H1 (cell line): ENCODE data around the gene CFAP58. TPM values are rescaled to one million over a fixed set of nuclear protein-coding genes. Genes with fewer than 3 reads are reported as not detected.
A peak's percentile ranks its signal among the peaks of the same experiment; 100 is the strongest.

Experiments used
- CTCF ChIA-PET: fragments of 300-600 bp; sonication (Branson Sonifier 250); formaldehyde crosslinking; loops from one replicate; lab custom pipeline; 2021; ENCODE audit not compliant: partially characterized antibody; lab: Charles Lee
- POLR2A ChIA-PET: fragments of 300-600 bp; sonication (Branson Sonifier 250); formaldehyde crosslinking; loops from one replicate; lab custom pipeline; 2021; ENCODE audit warnings: inconsistent platforms; ENCODE audit not compliant: partially characterized antibody; lab: Charles Lee
- DNase-seq, 2 experiments: peaks; one replicate each; pipeline versions ENCODE4 v3.0.0 to v3.0.0-alpha.2; 2010 to 2022; ENCODE audit warnings: low spot score in 2 of 2, low read depth in 1 of 2, mixed read lengths in 1 of 2
- FAIRE-seq: peaks from 2 replicates; lab custom pipeline; 2011; peaks lifted over from hg19 to GRCh38; lab: Jason Lieb, UNC
- H2AFZ ChIP-seq: 2 replicates; pipeline ENCODE4 v1.8.1; 2012; ENCODE audit warnings: low read length, inconsistent platforms
- H2AK5ac ChIP-seq: 2 replicates; pipeline ENCODE4 v1.6.1; 2013; ENCODE audit warnings: low read depth, low read length
- H2BK120ac ChIP-seq: replicated peaks from 2 replicates; pipeline ENCODE3; 2013; ENCODE audit warnings: low read depth, low read length, inconsistent platforms
- H2BK12ac ChIP-seq: 2 replicates; pipeline ENCODE4 v1.6.1; 2013; ENCODE audit warnings: low read depth, low read length
- H2BK15ac ChIP-seq: 2 replicates; pipeline ENCODE4 v1.6.1; 2013; ENCODE audit warnings: low read length
- H2BK20ac ChIP-seq: 2 replicates; pipeline ENCODE4 v1.6.1; 2013; ENCODE audit warnings: low read length
- H2BK5ac ChIP-seq: 2 replicates; pipeline ENCODE4 v1.6.1; 2013; ENCODE audit warnings: low read depth, low read length
- H3K14ac ChIP-seq: 2 replicates; pipeline ENCODE4 v1.6.1; 2013; ENCODE audit warnings: inconsistent platforms; ENCODE audit not compliant: insufficient read length
- H3K18ac ChIP-seq: 2 replicates; pipeline ENCODE4 v1.6.1; 2013; ENCODE audit warnings: low read length; ENCODE audit errors: extremely low read depth
- H3K23ac ChIP-seq: 2 replicates; pipeline ENCODE4 v1.6.1; 2013; ENCODE audit warnings: inconsistent platforms; ENCODE audit not compliant: insufficient read length
- H3K23me2 ChIP-seq: 2 replicates; pipeline ENCODE4 v1.6.1; 2013; ENCODE audit warnings: low read depth, low read length
- H3K27ac ChIP-seq: 2 replicates; pipeline ENCODE4 v1.6.1; 2011; ENCODE audit warnings: low read depth, low read length, inconsistent platforms
- H3K27me3 ChIP-seq, 4 experiments: replicated peaks in 1 of 4; 1 replicate in 1 of 4; 2 replicates in 3 of 4; pipeline versions ENCODE4 v1.6.1 to v1.8.1; 2011 to 2013; ENCODE audit warnings: low read length in 3 of 4, mild to moderate bottlenecking in 3 of 4, inconsistent platforms in 2 of 4, mixed read lengths in 2 of 4, moderate library complexity in 1 of 4; ENCODE audit not compliant: control insufficient read depth in 3 of 4, insufficient read depth in 3 of 4; ENCODE audit errors: extremely low read depth in 1 of 4
- H3K36me3 ChIP-seq, 4 experiments: 2 replicates each; pipeline versions ENCODE4 v1.6.1 to v1.8.1; 2011 to 2013; ENCODE audit warnings: mild to moderate bottlenecking in 4 of 4, low read length in 3 of 4, moderate library complexity in 2 of 4, control low read depth in 1 of 4, inconsistent platforms in 1 of 4; ENCODE audit not compliant: insufficient read depth in 4 of 4, control insufficient read depth in 2 of 4
- H3K4ac ChIP-seq: replicated peaks from 2 replicates; pipeline ENCODE3; 2013; ENCODE audit warnings: low read length, low read depth, mixed read lengths, inconsistent platforms; ENCODE audit not compliant: insufficient read length
- H3K4me1 ChIP-seq, 4 experiments: replicated peaks in 1 of 4; 1 replicate in 1 of 4; 2 replicates in 3 of 4; pipeline versions ENCODE4 v1.6.1 to v1.8.1; 2011 to 2013; ENCODE audit warnings: low read length in 3 of 4, inconsistent platforms in 2 of 4, mixed read lengths in 1 of 4; ENCODE audit not compliant: insufficient read depth in 4 of 4, control insufficient read depth in 3 of 4
- H3K4me2 ChIP-seq, 2 experiments: 2 replicates each; pipeline versions ENCODE4 v1.6.1 to v1.8.1; 2011 to 2013; ENCODE audit warnings: low read depth in 2 of 2, low read length in 2 of 2, control low read depth in 1 of 2, inconsistent platforms in 1 of 2, mild to moderate bottlenecking in 1 of 2; ENCODE audit not compliant: insufficient read depth in 1 of 2
- H3K4me3 ChIP-seq, 4 experiments: fragments of 200-600, 300-600 bp in 1 of 4; sonication (generic), shearing (Covaris generic), sonication (Bioruptor Twin) in 1 of 4; 2 replicates each; pipeline versions ENCODE4 v1.5.1 to v1.8.1; 2011 to 2016; ENCODE audit warnings: low read length in 4 of 4, low read depth in 3 of 4, control low read depth in 2 of 4, inconsistent platforms in 2 of 4, mild to moderate bottlenecking in 2 of 4, mixed read lengths in 1 of 4, moderate library complexity in 1 of 4; ENCODE audit not compliant: insufficient read depth in 2 of 4; ENCODE audit errors: extremely low read depth in 1 of 4
- H3K56ac ChIP-seq: replicated peaks from 2 replicates; pipeline ENCODE3; 2013; ENCODE audit warnings: low read depth, mild to moderate bottlenecking, mixed read lengths, low read length, inconsistent platforms; ENCODE audit not compliant: insufficient read length
- H3K79me1 ChIP-seq: 2 replicates; pipeline ENCODE4 v1.6.1; 2013; ENCODE audit warnings: low read depth, low read length, control low read depth
- H3K79me2 ChIP-seq, 2 experiments: 2 replicates each; pipeline versions ENCODE4 v1.6.1 to v1.8.1; 2012 to 2013; ENCODE audit warnings: low read length in 2 of 2, mild to moderate bottlenecking in 2 of 2, inconsistent platforms in 1 of 2; ENCODE audit not compliant: insufficient read depth in 2 of 2, control insufficient read depth in 1 of 2
- H3K9ac ChIP-seq, 4 experiments: replicated peaks in 1 of 4; 1 replicate in 1 of 4; 2 replicates in 3 of 4; pipeline versions ENCODE4 v1.6.1 to v1.8.1; 2011 to 2013; ENCODE audit warnings: low read depth in 3 of 4, low read length in 3 of 4, control low read depth in 2 of 4, mild to moderate bottlenecking in 2 of 4, moderate library complexity in 2 of 4, inconsistent platforms in 1 of 4; ENCODE audit errors: extremely low read depth in 1 of 4
- H3K9me3 ChIP-seq, 2 experiments: 2 replicates each; pipeline versions ENCODE4 v1.6.1 to v1.8.1; 2012 to 2013; ENCODE audit warnings: mild to moderate bottlenecking in 2 of 2, moderate library complexity in 2 of 2, control low read depth in 1 of 2, inconsistent platforms in 1 of 2, low read depth in 1 of 2, low read length in 1 of 2, mixed read lengths in 1 of 2; ENCODE audit not compliant: insufficient read depth in 2 of 2
- H4K20me1 ChIP-seq, 2 experiments: replicated peaks in 1 of 2; 2 replicates each; pipeline versions ENCODE3 to v1.8.1; 2011 to 2013; ENCODE audit warnings: inconsistent platforms in 2 of 2, low read length in 2 of 2, mild to moderate bottlenecking in 1 of 2; ENCODE audit not compliant: insufficient read depth in 2 of 2, control insufficient read depth in 1 of 2
- H4K5ac ChIP-seq: 2 replicates; pipeline ENCODE4 v1.6.1; 2013; ENCODE audit warnings: low read length, low read depth, mixed read lengths, inconsistent platforms; ENCODE audit not compliant: insufficient read length
- H4K8ac ChIP-seq: 2 replicates; pipeline ENCODE4 v1.8.0; 2013; ENCODE audit warnings: mild to moderate bottlenecking, moderate library complexity, low read length, inconsistent platforms; ENCODE audit not compliant: insufficient read depth; ENCODE audit errors: extremely low read depth
- H4K91ac ChIP-seq: replicated peaks from 2 replicates; pipeline ENCODE3; 2013; ENCODE audit warnings: low read length, mixed read lengths, inconsistent platforms; ENCODE audit not compliant: insufficient read length
- BRCA1 ChIP-seq: IDR thresholded peaks from 2 replicates; pipeline ENCODE4 v1.6.1; 2012; ENCODE audit warnings: low read depth, low read length, improper control_type of control experiment
- CBX8 ChIP-seq: fragments of 300-800, 300-1000 bp; sonication (generic); IDR thresholded peaks from 2 replicates; pipeline ENCODE4 v1.7.1; 2016; ENCODE audit warnings: low read depth, low read length, borderline replicate concordance
- CREB1 ChIP-seq: IDR thresholded peaks from 2 replicates; pipeline ENCODE4 v1.6.1; 2012; ENCODE audit warnings: inconsistent platforms
- FOSL1 ChIP-seq: IDR thresholded peaks from 2 replicates; pipeline ENCODE4 v1.6.1; 2011; ENCODE audit warnings: mild to moderate bottlenecking, low read depth, low read length, moderate library complexity; ENCODE audit not compliant: insufficient read depth
- JUN ChIP-seq: IDR thresholded peaks from 2 replicates; pipeline ENCODE4 v1.6.1; 2011; ENCODE audit warnings: low read depth, mild to moderate bottlenecking, improper control_type of control experiment, low read length
- JUND ChIP-seq: IDR thresholded peaks from 2 replicates; pipeline ENCODE4 v1.6.1; 2011; ENCODE audit warnings: mild to moderate bottlenecking, improper control_type of control experiment, low read length
- NANOG ChIP-seq: IDR thresholded peaks from 2 replicates; pipeline ENCODE4 v1.6.1; 2011; ENCODE audit warnings: low read length, low read depth, mild to moderate bottlenecking, inconsistent platforms; ENCODE audit not compliant: insufficient read depth, poor library complexity, severe bottlenecking
- RXRA ChIP-seq: IDR thresholded peaks from 2 replicates; pipeline ENCODE4 v1.6.1; 2011; ENCODE audit warnings: low read depth, mild to moderate bottlenecking, low read length, moderate library complexity; ENCODE audit not compliant: insufficient read depth
- SIX5 ChIP-seq: IDR thresholded peaks from 2 replicates; pipeline ENCODE4 v1.6.1; 2011; ENCODE audit warnings: mild to moderate bottlenecking, low read depth, low read length
- WGBS, 2 experiments: shearing (Covaris generic) in 1 of 2; methylation state at CpG; one replicate each; pipeline versions ENCODE4 v1.1.6 to v1.1.7; 2013 to 2015; ENCODE audit warnings: low lambda C conversion rate in 2 of 2, mixed read lengths in 2 of 2, inconsistent platforms in 1 of 2, low coverage in 1 of 2, missing lambda C conversion rate in 1 of 2; ENCODE audit not compliant: insufficient replicate concordance in 2 of 2, insufficient coverage in 1 of 2, insufficient read length in 1 of 2; ENCODE audit errors: extremely low coverage in 1 of 2, missing lambda C conversion rate in 1 of 2; 5-methylcytosine and 5-hydroxymethylcytosine counted together
- polyA plus RNA-seq, 7 experiments: library from polyadenylated mRNA; depleted of rRNA in 3 of 7; stranded (reverse) in 5 of 7; unstranded in 2 of 7; fragments of >200 nt in 5 of 7; fragments of 200-250 nt in 2 of 7; gene quantifications; 1 replicate in 5 of 7; 2 replicates in 1 of 7; 4 replicates in 1 of 7; pipeline versions ENCODE4 v1.2.1 to v1.2.3, GENCODE V29; 2011 to 2013; ENCODE audit warnings: missing spikeins in 2 of 7, mixed read lengths in 2 of 7
- total RNA-seq: library from RNA; stranded (reverse); fragmentation: NEBNext Ultra II Directional; extraction: Animal tissue kit (Norgen Biotek cat#: 25700); gene quantifications from 2 replicates; pipeline ENCODE4 v1.2.1, GENCODE V29; 2021
- TF ChIP-seq, protein P1 (sequence below): IDR thresholded peaks from 2 replicates; pipeline ENCODE4 v1.6.1; 2011; ENCODE audit warnings: low read length, improper control_type of control experiment

CFAP58 gene
- total and polyA plus RNA-seq, 2 of the 8 experiments (the other 6 are each of a cell fraction or from before 2014, with no cell fraction given), result 0.32 to 0.71 TPM

DNA sequence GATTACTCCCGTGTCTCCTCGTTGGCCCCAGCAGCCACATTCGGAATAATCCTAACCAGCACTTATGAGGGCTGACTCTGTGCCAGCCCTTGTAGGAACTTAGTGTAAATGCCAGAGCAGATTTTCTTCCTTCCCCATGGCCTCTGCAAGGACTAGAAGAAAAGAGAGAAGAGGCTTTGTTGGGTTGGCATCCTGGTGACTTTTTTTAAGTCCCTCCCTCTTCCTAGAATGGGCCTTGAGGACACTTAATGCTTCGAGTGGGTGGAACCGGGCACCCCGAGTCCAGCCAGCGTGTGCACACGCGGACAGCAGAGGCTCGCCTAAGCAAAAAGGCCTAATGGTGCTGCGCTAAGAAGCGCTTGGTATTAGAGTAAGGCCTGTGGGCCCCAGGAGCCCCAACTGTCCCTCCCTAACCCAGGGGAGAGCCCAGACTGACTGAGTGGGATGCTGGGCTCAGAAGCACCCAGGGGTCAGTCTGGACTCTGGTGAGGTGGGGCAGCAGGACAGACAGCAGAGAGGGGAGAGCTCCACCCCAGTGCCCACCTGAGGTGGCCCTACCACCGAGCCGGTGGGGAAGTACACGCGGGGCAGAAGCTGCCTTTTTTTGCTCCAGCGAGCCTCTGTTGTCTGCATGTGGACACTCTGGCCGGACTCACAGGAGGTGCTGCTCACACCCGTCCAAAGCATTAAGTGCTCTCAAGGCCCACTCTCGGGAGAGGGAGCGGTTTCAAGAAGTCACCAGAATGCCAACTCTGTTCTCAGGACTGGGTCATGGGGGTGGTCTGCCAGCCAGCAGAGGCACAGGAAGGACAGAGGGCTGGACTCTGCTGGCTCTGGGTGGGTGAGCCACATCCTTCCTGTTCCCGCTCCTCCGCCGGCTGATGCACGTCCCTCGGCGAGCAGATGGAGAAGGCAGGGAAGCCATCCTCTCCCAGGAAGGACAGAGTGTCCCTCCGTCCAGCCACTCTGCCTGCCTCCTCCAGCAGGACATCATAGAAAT, 27.9 kb upstream of the CFAP58 start:
- H4K91ac ChIP-seq, result no peak overlapping the region
- FAIRE-seq (no peak), DNase-seq (no peak)
- CTCF ChIA-PET, result interaction anchor here (1.1 to 18.5 kb wide), 6 partner anchors 7 to 34 kb away, joined by 5 to 166 read pairs (median 34); partner anchors contain the start of genes CFAP58 and ITPRIP
- no peaks in the 10 kb centered on the region for H3K27me3 ChIP-seq
- H2BK120ac ChIP-seq, result no peak overlapping the region
- H2BK20ac ChIP-seq, result no peak overlapping the region
- H3K4ac ChIP-seq, result no peak overlapping the region
- POLR2A ChIA-PET, result no interaction called here
- no peak overlapping the region; the same call in 1 of the 2 replicates for H2AK5ac ChIP-seq
- H3K9me3 ChIP-seq, result no peaks in the 10 kb centered on the region
- peak overlapping the region; percentile 74; the same call in 1 of the 2 replicates for H2BK15ac ChIP-seq
- H3K56ac ChIP-seq, result no peak overlapping the region
- H3K23me2 ChIP-seq, result no peaks in the 10 kb centered on the region
- no peak overlapping the region for H3K4me3 ChIP-seq
- H2BK12ac ChIP-seq, result peak overlapping the region; percentile 85
- peaks cover 39% of the 10 kb centered on the region for H3K79me1 ChIP-seq
- peaks cover 4 to 91% of the 10 kb centered on the region in 2 experiments; a peak in 3 of 4 replicates for H3K79me2 ChIP-seq
- H4K20me1 ChIP-seq, result peaks cover 0 to 7% of the 10 kb centered on the region in 2 experiments
- H2BK5ac ChIP-seq, result peak overlapping the region; percentile 36; the same call in 1 of the 2 replicates
- no peak overlapping the region for H4K5ac ChIP-seq
- H3K18ac ChIP-seq, result no peak overlapping the region; the same call in 1 of the 2 replicates
- H4K8ac ChIP-seq, result no peak overlapping the region
- no peak overlapping the region for H3K4me2 ChIP-seq
- no peaks in the 10 kb centered on the region for H3K36me3 ChIP-seq
- no peak overlapping the region for H2AFZ ChIP-seq
- H3K4me1 ChIP-seq, result peaks cover 38 to 70% (median 56%) of the 10 kb centered on the region in 4 experiments
- WGBS, 2 experiments, result 86% methylated on average over 28 of the region's 28 CpGs; no CpG with 5 or more reads in 1 of the 2 experiments
- no peak overlapping the region for H3K23ac ChIP-seq
- no peak overlapping the region for H3K9ac ChIP-seq
- H3K27ac ChIP-seq, result no peak overlapping the region
- no peak overlapping the region for H3K14ac ChIP-seq
- TF ChIP-seq, protein P1, sequence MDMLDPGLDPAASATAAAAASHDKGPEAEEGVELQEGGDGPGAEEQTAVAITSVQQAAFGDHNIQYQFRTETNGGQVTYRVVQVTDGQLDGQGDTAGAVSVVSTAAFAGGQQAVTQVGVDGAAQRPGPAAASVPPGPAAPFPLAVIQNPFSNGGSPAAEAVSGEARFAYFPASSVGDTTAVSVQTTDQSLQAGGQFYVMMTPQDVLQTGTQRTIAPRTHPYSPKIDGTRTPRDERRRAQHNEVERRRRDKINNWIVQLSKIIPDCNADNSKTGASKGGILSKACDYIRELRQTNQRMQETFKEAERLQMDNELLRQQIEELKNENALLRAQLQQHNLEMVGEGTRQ, result no peak
- TF ChIP-seq FOSL1 (no peak), CREB1 (no peak), SIX5 (no peak), BRCA1 (no peak), JUN (no peak), CBX8 (no peak), NANOG (no peak), JUND (no peak), RXRA (no peak)
